ENCODE data around the gene CPLX4.

The CPLX4 gene

GRCh38 chr18:59305295-59305694, 13.2 kb downstream of the CPLX4 start:
- no peak for DNase-seq

GRCh38 chr18:59303656-59304195, 14.7 kb downstream of the CPLX4 start:
- no peak for DNase-seq

- no peak for DNase-seq
Measured at GRCh38 chr18:59303006-59303405, 15.4 kb downstream of the CPLX4 start.

- no peak for DNase-seq
Measured at GRCh38 chr18:59301929-59302328, 16.5 kb downstream of the CPLX4 start.

- DNase-seq: no peak
Measured at GRCh38 chr18:59300676-59301285, 17.7 kb downstream of the CPLX4 start.

GRCh38 chr18:59298871-59299270, 19.6 kb downstream of the CPLX4 start:
- DNase-seq: no peak

GRCh38 chr18:59293317-59293716, 25.1 kb downstream of the CPLX4 start:
- DNase-seq: no peak

GRCh38 chr18:59286341-59286740, 32.1 kb downstream of the CPLX4 start:
- no peak for DNase-seq

GRCh38 chr18:59282341-59282740, 36.1 kb downstream of the CPLX4 start:
- DNase-seq: no peak

- DNase-seq: no peak
Measured at GRCh38 chr18:59279722-59280121, 38.7 kb downstream of the CPLX4 start.

GRCh38 chr18:59279193-59279592, 39.3 kb downstream of the CPLX4 start:
- no peak for DNase-seq

- no peak for DNase-seq
Measured at GRCh38 chr18:59278793-59279192, 39.7 kb downstream of the CPLX4 start.

GRCh38 chr18:59276047-59276446, 42.4 kb downstream of the CPLX4 start:
- DNase-seq: no peak

- no peak for DNase-seq
Measured at GRCh38 chr18:59275406-59275949, 43.0 kb downstream of the CPLX4 start.

GRCh38 chr18:59274533-59274928, 43.9 kb downstream of the CPLX4 start:
- no peak for DNase-seq

- DNase-seq: no peak
Measured at GRCh38 chr18:59273759-59274532, 44.5 kb downstream of the CPLX4 start.

- DNase-seq: no peak
Measured at GRCh38 chr18:59272891-59273758, 45.3 kb downstream of the CPLX4 start, which contains the start of gene RAX. RAX (minus strand) TSS chr18:59273454; CDS start chr18:59273206, 248 bp downstream.

- DNase-seq: no peak
Measured at GRCh38 chr18:59272221-59272888, 46.1 kb downstream of the CPLX4 start.

GRCh38 chr18:59271606-59272220, 46.7 kb downstream of the CPLX4 start:
- no peak for DNase-seq

GRCh38 chr18:59270689-59271257, 47.7 kb downstream of the CPLX4 start:
- no peak for DNase-seq

GRCh38 chr18:59269563-59270119, 48.8 kb downstream of the CPLX4 start:
- no peak for DNase-seq
